ENCODE data around the gene GNS. TPM values are rescaled to one million over a fixed set of nuclear protein-coding genes. Genes with fewer than 3 reads are reported as not detected.

GNS gene
- polyA plus RNA-seq, 4 donors = 143 to 207 (median 168) TPM

- DNase-seq (ENCODE audit: low read depth in 4 of 4, low spot score in 3 of 4) = no peak
Observed at GRCh38 chr12:64742416-64742815, 16.8 kb downstream of the GNS start.

GRCh38 chr12:64740646-64741045 is 18.6 kb downstream of the GNS start:
- DNase-seq (ENCODE audit: low read depth in 4 of 4, low spot score in 3 of 4) = no peak

- DNase-seq (ENCODE audit: low read depth in 4 of 4, low spot score in 3 of 4) = no peak
Observed at GRCh38 chr12:64739778-64740177, 19.4 kb downstream of the GNS start.

- no peak for DNase-seq (ENCODE audit: low read depth in 4 of 4, low spot score in 3 of 4)
Observed at GRCh38 chr12:64737539-64737938, 21.7 kb downstream of the GNS start.

- DNase-seq (ENCODE audit: low read depth in 4 of 4, low spot score in 3 of 4) = no peak
Observed at GRCh38 chr12:64736771-64737170, 22.4 kb downstream of the GNS start.

- DNase-seq (ENCODE audit: low read depth in 4 of 4, low spot score in 3 of 4) = no peak
Observed at GRCh38 chr12:64735442-64735841, 23.8 kb downstream of the GNS start.

GRCh38 chr12:64733857-64734256 is 25.3 kb downstream of the GNS start:
- no peak for DNase-seq (ENCODE audit: low read depth in 4 of 4, low spot score in 3 of 4)

GRCh38 chr12:64731683-64732082 is 27.5 kb downstream of the GNS start:
- no peak for DNase-seq (ENCODE audit: low read depth in 4 of 4, low spot score in 3 of 4)

- DNase-seq (ENCODE audit: low read depth in 4 of 4, low spot score in 3 of 4) = no peak
Observed at GRCh38 chr12:64730588-64730969, 28.6 kb downstream of the GNS start.

- no peak for DNase-seq (ENCODE audit: low read depth in 4 of 4, low spot score in 3 of 4)
Observed at GRCh38 chr12:64729909-64730587, 29.2 kb downstream of the GNS start.

- no peak for DNase-seq (ENCODE audit: low read depth in 4 of 4, low spot score in 3 of 4)
Observed at GRCh38 chr12:64724201-64724745, 34.9 kb downstream of the GNS start.

- DNase-seq (ENCODE audit: low read depth in 4 of 4, low spot score in 3 of 4) = no peak
Observed at GRCh38 chr12:64723630-64724029, 35.6 kb downstream of the GNS start.

- no peak for DNase-seq (ENCODE audit: low read depth in 4 of 4, low spot score in 3 of 4)
Observed at GRCh38 chr12:64722835-64723234, 36.4 kb downstream of the GNS start.

GRCh38 chr12:64720884-64721283 is 38.3 kb downstream of the GNS start:
- DNase-seq (ENCODE audit: low read depth in 4 of 4, low spot score in 3 of 4) = no peak

GRCh38 chr12:64718649-64719048 is 40.6 kb downstream of the GNS start:
- DNase-seq (ENCODE audit: low read depth in 4 of 4, low spot score in 3 of 4) = no peak

GRCh38 chr12:64716839-64717455 is 42.3 kb downstream of the GNS start:
- no peak for DNase-seq (ENCODE audit: low read depth in 4 of 4, low spot score in 3 of 4)

GRCh38 chr12:64716371-64716770 is 42.8 kb downstream of the GNS start:
- no peak for DNase-seq (ENCODE audit: low read depth in 4 of 4, low spot score in 3 of 4)

- DNase-seq (ENCODE audit: low read depth in 4 of 4, low spot score in 3 of 4) = no peak
Observed at GRCh38 chr12:64714551-64714968, 44.6 kb downstream of the GNS start.

GRCh38 chr12:64713376-64713775 is 45.8 kb downstream of the GNS start:
- no peak for DNase-seq (ENCODE audit: low read depth in 4 of 4, low spot score in 3 of 4)

GRCh38 chr12:64709429-64709828 is 49.8 kb downstream of the GNS start:
- DNase-seq (ENCODE audit: low read depth in 4 of 4, low spot score in 3 of 4) = no peak

- DNase-seq (ENCODE audit: low read depth in 4 of 4, low spot score in 3 of 4) = no peak
Observed at GRCh38 chr12:64707926-64708325, 51.3 kb downstream of the GNS start.

- DNase-seq (ENCODE audit: low read depth in 4 of 4, low spot score in 3 of 4) = no peak
Observed at GRCh38 chr12:64707362-64707761, 51.8 kb downstream of the GNS start.
